ENCODE results near the gene BMERB1. TPM values are rescaled to one million over a fixed set of nuclear protein-coding genes. Genes with fewer than 3 reads are reported as not detected.
"Not testable (repeated sequence)": the region's sequence is repeated elsewhere in the genome, so short reads cannot be mapped to it uniquely, and the experiment has no call there.

The BMERB1 gene
- total RNA-seq, 2 donors from 2014 or later = 55.0 to 55.3 TPM

GRCh38 chr16:15426796-15427195 is 7.6 kb upstream of the BMERB1 start:
- Histone ChIP-seq H3K9me3 (no peaks in the 10 kb centered on the region), H3K4me1 (peaks cover 0 to 5% of the 10 kb centered on the region in 2 donors), H3K4me3 (no peak overlapping the region), H3K27me3 (no peaks in the 10 kb centered on the region), H3K36me3 (no peaks in the 10 kb centered on the region), H3K27ac (no peak overlapping the region)
- DNase-seq (ENCODE audit: low spot score) = no peak
- no peak for TF ChIP-seq CTCF (IDR thresholded peaks at IDR 0.05)

- H3K36me3 ChIP-seq = no peaks in the 10 kb centered on the region
- H3K27me3 ChIP-seq = no peaks in the 10 kb centered on the region
- no peaks in the 10 kb centered on the region for H3K9me3 ChIP-seq
- peak overlapping the region in 1 of 2 donors; percentile 22 for H3K4me3 ChIP-seq
- TF ChIP-seq CTCF (IDR thresholded peaks at IDR 0.05) = peak; percentile 61 to 70
- peak overlapping the region; percentile 11 to 51 for H3K27ac ChIP-seq
- DNase-seq (ENCODE audit: low spot score) = peak; percentile 82
- peaks cover 0 to 5% of the 10 kb centered on the region in 2 donors for H3K4me1 ChIP-seq
Observed at GRCh38 chr16:15427648-15428239, 6.6 kb upstream of the BMERB1 start.

- H3K9me3 ChIP-seq; H3K4me3 ChIP-seq; DNase-seq (ENCODE audit: low spot score); H3K27ac ChIP-seq; H3K27me3 ChIP-seq; H3K36me3 ChIP-seq: not testable (repeated sequence)
- H3K4me1 ChIP-seq = peaks cover 0 to 23% of the 10 kb centered on the region in 2 donors
Observed at GRCh38 chr16:15430884-15431283, 3.5 kb upstream of the BMERB1 start.

- Histone ChIP-seq H3K27ac (peak overlapping the region in 1 of 2 donors; percentile 84), H3K4me1 (peaks cover 0 to 17% of the 10 kb centered on the region in 2 donors), H3K4me3 (peak overlapping the region; percentile 75 to 81), H3K27me3 (no peaks in the 10 kb centered on the region), H3K9me3 (no peaks in the 10 kb centered on the region), H3K36me3 (no peaks in the 10 kb centered on the region)
- DNase-seq (ENCODE audit: low spot score) = no peak
- TF ChIP-seq CTCF (IDR thresholded peaks at IDR 0.05) = no peak
Observed at GRCh38 chr16:15434079-15434424, 336 bp upstream of the BMERB1 start.

GRCh38 chr16:15435216-15435864 is 952 bp downstream of the BMERB1 start:
- Histone ChIP-seq H3K27ac (peak overlapping the region; percentile 82 to 84), H3K27me3 (no peaks in the 10 kb centered on the region), H3K4me1 (peaks cover 0 to 19% of the 10 kb centered on the region in 2 donors), H3K9me3 (no peaks in the 10 kb centered on the region), H3K4me3 (peak overlapping the region; percentile 75 to 81), H3K36me3 (no peaks in the 10 kb centered on the region)
- no peak for TF ChIP-seq CTCF (IDR thresholded peaks at IDR 0.05)
- DNase-seq (ENCODE audit: low spot score) = no peak

- Histone ChIP-seq H3K27ac (peak overlapping the region in 1 of 2 donors; percentile 48), H3K9me3 (no peaks in the 10 kb centered on the region), H3K4me3 (no peak overlapping the region), H3K4me1 (peaks cover 0 to 21% of the 10 kb centered on the region in 2 donors), H3K27me3 (no peaks in the 10 kb centered on the region), H3K36me3 (no peaks in the 10 kb centered on the region)
- DNase-seq (ENCODE audit: low spot score) = no peak
- TF ChIP-seq CTCF (IDR thresholded peaks at IDR 0.05) = no peak
Observed at GRCh38 chr16:15439102-15439501, 4.7 kb downstream of the BMERB1 start.
